ENCODE measurements around the gene TACC2. TPM values are rescaled to one million over a fixed set of nuclear protein-coding genes. Genes with fewer than 3 reads are reported as not detected.

Gene TACC2
- total RNA-seq, 8 experiments from 2014 or later, result 14.0 to 63.3 (median 31.9) TPM

DNA sequence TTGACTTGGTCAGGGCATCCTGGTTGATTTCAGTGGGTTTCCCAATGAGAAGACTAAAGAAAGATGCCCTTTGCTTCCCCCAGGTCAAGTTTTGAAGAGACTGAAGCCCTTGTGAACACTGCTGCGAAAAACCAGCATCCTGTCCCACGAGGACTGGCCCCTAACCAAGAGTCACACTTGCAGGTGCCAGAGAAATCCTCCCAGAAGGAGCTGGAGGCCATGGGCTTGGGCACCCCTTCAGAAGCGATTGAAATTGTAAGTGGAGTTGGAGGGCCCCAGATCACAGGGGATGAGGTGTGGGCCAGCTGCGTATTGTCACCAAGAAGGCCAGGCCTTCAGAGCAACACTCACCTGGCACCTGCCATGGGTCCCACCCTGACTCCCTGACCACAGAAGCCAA lies 238.8 kb downstream of the TACC2 start:
- ATAC-seq (replicated peaks in 6 of 8), result no peak
- Histone ChIP-seq H3K4me3 (no peak overlapping the region), H3K27ac (no peak overlapping the region), H3K4me1 (replicated peaks in 1 of 2) (no peaks in the 10 kb centered on the region)
- in situ Hi-C loops (cut with MboI; ENCODE audit: low pct_unique_long_range_greater_than_20kb in 2 of 9, low sequenced_read_pairs in 9 of 9, unreplicated experiment in 9 of 9), result no loop called here
- 72 to 100% (median 100%) methylated on average over 1 to 3 of the region's 4 CpGs; no CpG with 5 or more reads in 4 of the 10 experiments for WGBS, 10 experiments

DNA sequence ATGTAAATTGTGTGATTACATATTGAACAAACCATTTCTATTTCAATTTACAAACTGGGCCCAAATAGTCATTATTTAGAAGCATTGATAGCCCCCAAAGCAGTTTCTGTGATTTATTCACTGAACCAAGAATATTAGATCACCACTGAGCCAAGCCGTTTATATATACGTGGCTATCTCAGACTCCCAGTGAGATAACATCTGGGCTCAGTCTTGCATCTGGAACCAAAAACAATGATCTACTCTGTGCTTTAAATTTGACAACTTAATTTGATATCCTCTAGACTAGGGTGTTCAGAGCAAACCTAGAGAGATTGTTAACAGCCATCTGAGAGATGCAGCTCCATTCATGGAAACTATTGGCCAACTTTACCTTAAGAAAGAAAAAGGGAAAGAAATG lies 240.7 kb downstream of the TACC2 start:
- no peak overlapping the region for H3K4me3 ChIP-seq
- WGBS, 10 experiments, result 80 to 100% (median 92%) methylated on average over 1 to 2 of the region's 2 CpGs; no CpG with 5 or more reads in 4 of the 10 experiments
- peaks cover 11% of the 10 kb centered on the region in 2 donors for H3K4me1 ChIP-seq (replicated peaks in 1 of 2)
- H3K27ac ChIP-seq, result no peak overlapping the region
- in situ Hi-C loops (cut with MboI; ENCODE audit: low pct_unique_long_range_greater_than_20kb in 2 of 9, low sequenced_read_pairs in 9 of 9, unreplicated experiment in 9 of 9), result no loop called here
- ATAC-seq (replicated peaks in 6 of 8), result no peak

DNA sequence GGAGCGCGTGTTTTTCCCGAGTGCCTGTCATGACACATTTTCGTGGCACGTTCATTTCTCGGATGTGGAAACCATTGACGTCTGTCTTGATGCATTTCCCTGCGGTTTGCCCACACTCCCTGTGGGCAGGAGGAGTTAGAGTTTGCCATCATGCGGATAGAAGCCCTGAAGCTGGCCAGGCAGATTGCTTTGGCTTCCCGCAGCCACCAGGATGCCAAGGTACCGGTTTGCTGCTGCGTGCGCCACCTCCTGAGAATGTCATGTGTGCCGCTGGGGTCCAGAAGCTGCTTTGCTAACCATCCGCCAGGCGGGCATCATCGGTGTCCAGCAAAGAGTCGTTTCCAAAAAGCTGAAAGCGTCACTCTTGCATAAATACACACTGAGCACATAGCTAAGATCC lies 241.3 kb downstream of the TACC2 start:
- 90 to 100% (median 94%) methylated on average over 1 to 18 of the region's 19 CpGs; no CpG with 5 or more reads in 1 of the 10 experiments for WGBS, 10 experiments
- in situ Hi-C loops (cut with MboI; ENCODE audit: low pct_unique_long_range_greater_than_20kb in 2 of 9, low sequenced_read_pairs in 9 of 9, unreplicated experiment in 9 of 9), result no loop called here

DNA sequence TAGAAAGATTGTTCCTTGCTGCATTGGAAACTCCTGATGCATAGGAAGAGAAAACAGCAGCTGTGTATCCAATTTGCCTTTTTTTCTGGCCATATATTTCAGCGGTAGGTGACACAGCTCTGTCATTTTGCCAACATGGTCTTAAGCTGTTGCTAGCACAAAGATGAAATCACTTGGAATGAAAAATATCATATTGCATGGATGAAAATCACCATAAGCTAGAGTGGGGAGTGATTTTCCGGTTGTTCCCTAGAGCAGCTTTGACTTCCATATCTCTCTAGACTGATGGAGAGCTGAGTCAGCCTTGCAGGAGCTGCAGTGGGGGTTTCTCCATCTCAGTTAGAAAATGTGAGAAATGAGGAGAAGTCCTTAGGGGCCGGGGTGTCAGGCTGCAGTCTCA lies 243.8 kb downstream of the TACC2 start:
- Histone ChIP-seq H3K27ac (no peak overlapping the region), H3K4me1 (replicated peaks in 1 of 2) (peaks cover 11 to 14% of the 10 kb centered on the region in 2 donors), H3K4me3 (no peak overlapping the region)
- in situ Hi-C loops (cut with MboI; ENCODE audit: low pct_unique_long_range_greater_than_20kb in 2 of 9, low sequenced_read_pairs in 9 of 9, unreplicated experiment in 9 of 9), result no loop called here
- WGBS, 10 experiments, result 83 to 100% (median 100%) methylated on average over 1 to 2 of the region's 3 CpGs; no CpG with 5 or more reads in 3 of the 10 experiments
- ATAC-seq (replicated peaks in 6 of 8), result peak in 2 of 8 experiments; percentile 31 to 50

More for the DNA sequence above, 241.3 kb downstream of the TACC2 start:
- Histone ChIP-seq H3K4me3 (no peak overlapping the region), H3K4me1 (replicated peaks in 1 of 2) (peaks cover 11 to 14% of the 10 kb centered on the region in 2 donors), H3K27ac (no peak overlapping the region)
- no peak for ATAC-seq (replicated peaks in 6 of 8)

DNA sequence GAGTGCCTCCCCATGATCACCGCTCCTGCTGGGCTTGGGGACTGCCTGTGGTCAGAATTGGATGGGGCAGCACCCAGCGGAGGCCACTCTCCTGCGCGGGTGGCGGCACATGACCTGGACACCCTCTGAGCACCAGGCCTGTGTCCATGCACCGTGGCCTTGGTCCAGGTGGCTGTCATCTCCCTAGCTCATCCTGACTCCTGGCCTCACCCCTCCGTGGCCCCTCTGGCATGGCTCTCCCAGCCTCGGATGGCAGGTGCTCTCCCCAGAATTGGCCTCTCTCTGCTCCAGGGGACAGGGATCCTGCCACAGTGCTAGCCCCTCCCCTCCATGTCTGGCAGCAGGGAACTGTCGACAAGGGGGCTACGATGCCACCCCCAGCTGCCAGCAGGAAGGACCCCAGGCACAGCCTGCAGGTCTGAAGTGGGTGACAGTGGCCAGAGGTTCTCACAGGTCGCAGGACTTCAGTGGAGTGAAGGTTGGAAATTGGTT lies 244.9 kb downstream of the TACC2 start:
- no peak overlapping the region for H3K4me3 ChIP-seq
- ATAC-seq (replicated peaks in 6 of 8), result peak in 5 of 8 experiments; percentile 35 to 71 (median 42)
- peak overlapping the region in 1 of 2 donors; percentile 71 for H3K27ac ChIP-seq
- peaks cover 11 to 14% of the 10 kb centered on the region in 2 donors for H3K4me1 ChIP-seq (replicated peaks in 1 of 2)
- WGBS, 10 experiments, result 63 to 80% (median 80%) methylated on average over 1 to 9 of the region's 11 CpGs; no CpG with 5 or more reads in 7 of the 10 experiments
- in situ Hi-C loops (cut with MboI; ENCODE audit: low pct_unique_long_range_greater_than_20kb in 2 of 9, low sequenced_read_pairs in 9 of 9, unreplicated experiment in 9 of 9), result no loop called here

- peak; percentile 25 to 82 (median 60) for ATAC-seq (replicated peaks in 6 of 8)
- in situ Hi-C loops (cut with MboI; ENCODE audit: low pct_unique_long_range_greater_than_20kb in 2 of 9, low sequenced_read_pairs in 9 of 9, unreplicated experiment in 9 of 9), result no loop called here
- H3K27ac ChIP-seq, result peak overlapping the region in 1 of 2 donors; percentile 71
Observed at GRCh38 chr10:122234416-122234815, 245.5 kb downstream of the TACC2 start.

DNA sequence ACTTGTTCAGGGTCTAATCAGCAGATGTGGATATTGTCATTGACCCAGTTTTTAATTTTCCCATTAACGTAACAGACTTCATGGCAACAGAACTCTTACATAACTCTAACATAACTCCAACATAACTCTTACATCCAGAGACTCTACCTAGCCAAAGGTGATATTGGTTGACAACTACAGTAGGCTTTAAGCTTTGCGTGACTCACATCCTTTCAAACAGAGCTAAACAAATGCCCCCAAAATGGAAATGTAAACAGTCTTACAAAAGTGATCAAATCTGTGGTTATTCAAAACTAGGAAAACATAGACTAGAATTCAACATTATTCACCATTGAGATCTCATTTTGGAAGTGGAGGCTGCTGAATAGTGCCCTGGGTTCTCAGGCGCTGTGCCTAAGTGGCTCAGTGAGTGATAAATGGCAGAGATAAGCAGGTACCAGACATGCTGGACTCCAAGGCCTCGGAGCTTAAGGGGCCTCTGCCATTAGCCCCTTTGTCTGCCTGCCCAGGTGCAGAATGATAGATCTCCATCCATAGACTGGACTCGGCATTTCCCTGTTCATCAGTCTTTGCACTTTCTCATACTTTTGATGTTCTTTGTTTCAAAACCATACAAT lies 247.8 kb downstream of the TACC2 start:
- peak in 1 of 8 experiments; percentile 31 for ATAC-seq (replicated peaks in 6 of 8)
- Histone ChIP-seq H3K27ac (no peak overlapping the region), H3K4me3 (no peak overlapping the region), H3K4me1 (replicated peaks in 1 of 2) (peaks cover 11 to 14% of the 10 kb centered on the region in 2 donors)
- in situ Hi-C loops (cut with MboI; ENCODE audit: low pct_unique_long_range_greater_than_20kb in 2 of 9, low sequenced_read_pairs in 9 of 9, unreplicated experiment in 9 of 9), result no loop called here
- WGBS, 10 experiments, result 60 to 100% (median 93%) methylated on average over 1 to 5 of the region's 5 CpGs; no CpG with 5 or more reads in 1 of the 10 experiments

More at GRCh38 chr10:122234416-122234815, 245.5 kb downstream of the TACC2 start:
- H3K4me1 ChIP-seq (replicated peaks in 1 of 2), result peaks cover 11 to 14% of the 10 kb centered on the region in 2 donors
- no peak overlapping the region for H3K4me3 ChIP-seq
- WGBS, 10 experiments, result 30 to 71% (median 55%) methylated on average over 1 to 2 of the region's 2 CpGs; no CpG with 5 or more reads in 2 of the 10 experiments

- peak in 1 of 8 experiments; percentile 5 for ATAC-seq (replicated peaks in 6 of 8)
- no peak overlapping the region for H3K4me3 ChIP-seq
- 66 to 100% (median 95%) methylated on average over 2 to 11 of the region's 17 CpGs; no CpG with 5 or more reads in 1 of the 10 experiments for WGBS, 10 experiments
Observed at GRCh38 chr10:122237331-122237990, 248.5 kb downstream of the TACC2 start.

DNA sequence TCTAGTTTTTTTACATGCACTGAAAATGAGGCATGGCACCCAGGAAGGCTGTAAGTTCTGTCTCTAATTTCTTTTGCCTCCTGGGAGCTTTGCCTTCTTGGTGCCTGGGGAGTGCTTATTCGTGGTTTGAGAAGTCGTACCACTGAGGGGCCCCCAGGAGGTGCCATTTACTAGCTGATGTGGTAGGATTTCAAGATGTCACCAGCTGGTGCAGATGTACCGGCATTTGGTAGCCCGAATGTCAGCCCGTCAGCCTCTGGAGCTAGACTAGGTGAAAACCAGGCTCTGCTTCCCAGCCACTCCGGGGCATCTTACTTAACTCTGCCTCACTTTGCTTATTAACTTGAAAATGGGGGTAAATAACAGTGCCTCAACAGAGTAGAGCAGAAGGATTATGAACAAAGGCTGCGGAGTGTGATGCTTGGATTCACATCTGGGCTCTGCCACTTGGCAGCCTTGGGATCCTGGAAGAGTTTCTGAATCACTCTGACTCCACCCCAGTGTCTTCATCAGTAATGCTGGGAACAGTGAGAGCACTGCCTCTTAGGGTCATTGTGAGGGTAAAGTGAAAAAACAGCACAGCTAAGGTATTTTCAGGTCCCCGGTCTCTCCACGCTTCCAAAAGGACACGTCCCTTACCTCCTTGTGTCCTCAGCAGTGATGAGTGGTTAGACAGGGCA lies 250.8 kb downstream of the TACC2 start:
- in situ Hi-C loops (cut with MboI; ENCODE audit: low pct_unique_long_range_greater_than_20kb in 2 of 9, low sequenced_read_pairs in 9 of 9, unreplicated experiment in 9 of 9), result no loop called here
- 31 to 100% (median 93%) methylated on average over 1 to 9 of the region's 10 CpGs; no CpG with 5 or more reads in 3 of the 10 experiments for WGBS, 10 experiments

More at GRCh38 chr10:122237331-122237990, 248.5 kb downstream of the TACC2 start:
- H3K27ac ChIP-seq, result no peak overlapping the region
- peaks cover 11 to 14% of the 10 kb centered on the region in 2 donors for H3K4me1 ChIP-seq (replicated peaks in 1 of 2)
- in situ Hi-C loops (cut with MboI; ENCODE audit: low pct_unique_long_range_greater_than_20kb in 2 of 9, low sequenced_read_pairs in 9 of 9, unreplicated experiment in 9 of 9), result no loop called here

DNA sequence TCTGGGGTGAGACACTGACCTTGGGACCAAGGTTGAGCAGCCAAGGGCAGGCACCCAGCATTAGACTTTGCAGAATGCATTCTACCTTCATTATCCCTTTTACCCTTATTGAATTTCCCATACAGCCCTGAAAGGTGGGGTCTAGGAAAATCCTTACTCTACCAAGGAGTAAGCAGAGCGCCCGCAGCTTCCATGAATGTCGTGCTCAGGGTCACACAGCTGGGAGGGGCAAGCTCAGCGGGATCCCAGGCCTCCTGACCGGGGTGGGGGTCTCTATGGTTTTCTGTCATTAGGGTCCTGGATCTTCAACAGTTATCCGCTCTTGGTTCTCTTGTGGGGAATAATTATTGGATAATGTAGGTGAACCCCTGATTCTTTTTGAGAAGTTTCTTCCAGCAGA lies 251.4 kb downstream of the TACC2 start:
- Histone ChIP-seq H3K4me3 (no peak overlapping the region), H3K4me1 (replicated peaks in 1 of 2) (peaks cover 0 to 7% of the 10 kb centered on the region in 2 donors), H3K27ac (no peak overlapping the region)
- WGBS, 10 experiments, result 94 to 100% (median 100%) methylated on average over 1 to 3 of the region's 6 CpGs; no CpG with 5 or more reads in 5 of the 10 experiments
- ATAC-seq (replicated peaks in 6 of 8), result no peak
- in situ Hi-C loops (cut with MboI; ENCODE audit: low pct_unique_long_range_greater_than_20kb in 2 of 9, low sequenced_read_pairs in 9 of 9, unreplicated experiment in 9 of 9), result no loop called here

More for the DNA sequence above, 250.8 kb downstream of the TACC2 start:
- Histone ChIP-seq H3K4me3 (no peak overlapping the region), H3K27ac (no peak overlapping the region), H3K4me1 (replicated peaks in 1 of 2) (peaks cover under 1 to 2% of the 10 kb centered on the region in 2 donors)
- ATAC-seq (replicated peaks in 6 of 8), result peak in 3 of 8 experiments; percentile 41 to 100 (median 99)

- 90 to 100% (median 100%) methylated on average over 1 to 5 of the region's 8 CpGs; no CpG with 5 or more reads in 3 of the 10 experiments for WGBS, 10 experiments
Observed at GRCh38 chr10:122241836-122242235, 252.9 kb downstream of the TACC2 start.

GRCh38 chr10:122243550-122243949 lies 254.6 kb downstream of the TACC2 start:
- no peak overlapping the region for H3K27ac ChIP-seq
- H3K4me1 ChIP-seq (replicated peaks in 1 of 2), result peaks cover 0 to 7% of the 10 kb centered on the region in 2 donors
- in situ Hi-C loops (cut with MboI; ENCODE audit: low pct_unique_long_range_greater_than_20kb in 2 of 9, low sequenced_read_pairs in 9 of 9, unreplicated experiment in 9 of 9), result no loop called here
- H3K4me3 ChIP-seq, result no peak overlapping the region
- WGBS, 10 experiments, result 86 to 100% (median 91%) methylated on average over 1 to 2 of the region's 2 CpGs; no CpG with 5 or more reads in 4 of the 10 experiments
- ATAC-seq (replicated peaks in 6 of 8), result no peak

More at GRCh38 chr10:122241836-122242235, 252.9 kb downstream of the TACC2 start:
- Histone ChIP-seq H3K27ac (no peak overlapping the region), H3K4me3 (no peak overlapping the region), H3K4me1 (replicated peaks in 1 of 2) (peaks cover 0 to 7% of the 10 kb centered on the region in 2 donors)
- in situ Hi-C loops (cut with MboI; ENCODE audit: low pct_unique_long_range_greater_than_20kb in 2 of 9, low sequenced_read_pairs in 9 of 9, unreplicated experiment in 9 of 9), result no loop called here
- no peak for ATAC-seq (replicated peaks in 6 of 8)
